Ramos (cell line): ENCODE results near the gene CGA.

ENCODE experiments used
- in situ Hi-C: fragments of 300-500 bp; cut with MboI; formaldehyde crosslinking; loops from one replicate; pipeline ENCODE4 v1.14.3; 2022; ENCODE audit warnings: low sequenced_read_pairs; ENCODE audit not compliant: unreplicated experiment

The CGA gene

GRCh38 chr6:87095087-87095509 is at the start of gene CGA:
Gene CGA, minus strand, starts transcription at chr6:87095106. Its CDS starts 6,906 bp downstream, at chr6:87088200.
- in situ Hi-C loops: no loop called here

DNA sequence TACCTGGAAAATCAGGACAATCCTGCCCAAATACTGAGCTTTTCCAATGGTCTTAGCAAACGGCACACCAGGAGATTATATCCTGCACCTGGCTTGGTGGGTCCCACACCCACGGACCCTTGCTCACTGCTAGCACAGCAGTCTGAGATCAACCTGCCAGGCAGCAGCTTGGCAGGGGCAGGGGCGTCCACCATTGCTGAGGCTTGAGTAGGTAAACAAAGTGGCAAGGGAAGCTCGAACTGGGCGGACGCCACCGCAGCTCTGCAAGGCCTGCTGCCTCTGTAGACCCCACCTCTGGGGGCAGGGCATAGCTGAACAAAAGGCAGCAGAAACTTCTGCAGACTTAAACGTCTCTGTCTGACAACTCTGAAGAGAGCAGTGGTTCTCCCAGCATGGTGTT is 45.0 kb upstream of the CGA start:
- in situ Hi-C loops: loop anchor here (25.0 kb wide), 1 partner anchor 247 kb away; no protein-coding TSS in a partner anchor

DNA sequence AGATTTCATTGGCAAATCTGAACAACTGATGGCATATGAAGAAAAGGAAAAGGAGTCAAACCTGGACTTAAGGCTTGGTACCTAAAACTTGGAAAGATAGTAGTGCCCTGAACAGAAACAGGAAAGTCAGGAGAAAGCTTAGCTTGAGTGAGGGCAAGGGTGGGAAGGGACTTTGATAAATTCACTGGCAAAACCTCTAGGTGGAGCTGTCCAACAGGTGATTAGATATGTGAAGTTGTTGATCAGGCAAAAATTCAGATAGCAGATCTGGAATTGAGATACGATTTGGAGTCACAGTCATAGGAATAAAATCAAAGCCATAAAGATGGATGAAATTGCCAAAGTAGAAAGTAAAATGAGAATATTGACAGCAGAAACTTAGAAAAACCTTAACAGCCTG is 44.3 kb upstream of the CGA start:
- in situ Hi-C loops: loop anchor here (25.0 kb wide), 1 partner anchor 248 kb away; no protein-coding TSS in a partner anchor

DNA sequence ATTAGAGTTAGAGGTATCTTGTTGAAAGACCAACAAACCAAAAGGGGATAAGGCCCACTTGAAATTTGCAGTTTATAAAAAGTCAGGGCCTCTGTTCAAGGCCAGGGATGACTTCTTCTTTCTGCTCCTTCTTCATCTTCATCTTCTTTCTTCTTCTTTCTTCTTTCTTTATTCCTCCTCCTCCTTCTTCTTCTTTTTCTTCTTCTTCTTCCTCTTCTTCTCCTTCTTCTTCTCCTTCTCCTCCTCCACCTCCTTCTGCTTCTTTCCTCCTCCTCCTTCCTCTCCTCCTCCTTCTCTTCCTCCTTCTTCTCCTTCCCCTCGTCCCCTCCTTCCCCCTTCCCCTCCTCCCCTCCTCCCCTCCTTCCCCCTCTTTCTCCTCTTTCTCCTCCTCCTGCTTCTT is 42.1 kb upstream of the CGA start:
- in situ Hi-C loops: loop anchor here (25.0 kb wide), 1 partner anchor 250 kb away; no protein-coding TSS in a partner anchor

DNA sequence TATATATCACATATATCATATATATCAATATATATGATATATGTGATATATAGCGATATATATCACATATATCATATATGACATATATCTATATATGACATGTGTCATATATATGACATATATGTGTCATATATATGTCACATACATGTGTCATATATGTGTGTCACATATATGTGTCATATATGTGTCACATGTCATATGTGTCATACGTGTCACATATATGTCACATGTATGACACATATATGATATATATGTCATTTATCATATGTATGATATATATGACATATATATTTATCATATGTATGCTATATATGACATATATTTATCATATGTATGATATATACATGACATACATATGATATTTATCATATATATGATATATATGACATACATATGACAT is 32.8 kb upstream of the CGA start:
- in situ Hi-C loops: loop anchor here (25.0 kb wide), 1 partner anchor 260 kb away; no protein-coding TSS in a partner anchor

GRCh38 chr6:87126501-87126900 is 31.6 kb upstream of the CGA start:
- in situ Hi-C loops: loop anchor here (25.0 kb wide), 1 partner anchor 261 kb away; no protein-coding TSS in a partner anchor

GRCh38 chr6:87124074-87124473 is 29.2 kb upstream of the CGA start:
- in situ Hi-C loops: no loop called here

DNA sequence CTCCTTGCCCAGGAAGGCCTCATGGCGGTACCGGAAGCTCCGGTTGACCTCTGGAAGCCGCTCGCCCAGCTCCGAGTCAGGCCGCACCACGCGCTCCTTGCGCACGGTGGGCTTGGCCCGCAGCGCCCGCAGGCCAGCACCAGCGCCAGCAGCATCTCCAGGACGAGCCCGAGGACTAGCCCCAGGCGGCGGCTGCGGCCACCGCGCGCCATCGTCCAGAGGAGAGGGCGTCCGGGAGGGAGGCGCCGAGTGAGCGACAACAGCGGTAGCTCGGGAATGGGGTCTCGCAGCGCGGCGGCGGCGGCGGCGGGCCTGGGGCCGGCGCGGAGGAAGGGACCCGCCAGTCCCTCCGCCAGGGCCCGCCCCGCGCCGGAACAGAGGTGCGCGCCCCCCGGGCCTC is 27.6 kb upstream of the CGA start:
- in situ Hi-C loops: no loop called here

GRCh38 chr6:87118054-87118453 is 23.1 kb upstream of the CGA start:
- in situ Hi-C loops: no loop called here

GRCh38 chr6:87116922-87117321 is 22.0 kb upstream of the CGA start:
- in situ Hi-C loops: no loop called here

- in situ Hi-C loops: no loop called here
These were observed 20.7 kb upstream of the CGA start for GRCh38 chr6:87115402-87116135.

- in situ Hi-C loops: no loop called here
These were observed 15.7 kb upstream of the CGA start for GRCh38 chr6:87110636-87111035.

DNA sequence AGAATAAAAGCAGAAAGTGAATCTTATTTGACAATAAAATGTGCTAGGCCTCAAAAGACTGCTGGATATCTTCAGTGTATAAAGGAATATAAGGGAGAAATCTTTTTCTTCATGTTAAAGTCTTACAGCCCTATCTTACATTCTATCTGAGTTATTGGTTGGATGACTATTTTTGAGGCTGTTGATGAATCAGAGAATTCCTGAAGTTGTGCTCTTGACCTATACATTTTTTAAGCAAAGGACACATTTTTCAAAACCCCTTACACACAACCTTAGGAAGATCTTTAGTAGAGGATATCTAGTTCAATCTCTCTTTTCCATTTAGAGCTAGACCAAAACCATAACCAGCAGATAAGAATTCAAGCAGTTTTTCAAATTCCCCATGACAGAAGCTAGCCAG is 10.9 kb upstream of the CGA start:
- in situ Hi-C loops: no loop called here

DNA sequence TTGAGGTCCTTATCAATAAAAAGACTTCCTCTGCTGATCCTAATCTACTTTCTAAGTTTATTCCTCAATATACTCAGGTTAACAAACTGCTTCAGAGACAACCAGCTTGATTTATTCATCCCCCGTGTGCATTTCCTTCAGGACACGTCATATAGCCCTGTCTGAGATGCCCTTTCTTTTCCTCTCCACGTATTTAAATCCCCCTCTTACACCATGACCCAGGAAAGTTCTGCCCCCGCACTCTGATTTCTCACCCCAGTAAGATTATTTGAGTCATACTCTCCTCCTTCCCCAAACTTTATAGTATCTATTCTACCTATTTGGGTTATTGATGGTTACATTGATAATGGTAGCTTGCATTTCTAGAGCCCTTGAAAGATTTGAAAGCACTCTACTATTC is 9.8 kb upstream of the CGA start:
- in situ Hi-C loops: no loop called here

GRCh38 chr6:87103977-87104601 is 9.2 kb upstream of the CGA start:
- in situ Hi-C loops: no loop called here

DNA sequence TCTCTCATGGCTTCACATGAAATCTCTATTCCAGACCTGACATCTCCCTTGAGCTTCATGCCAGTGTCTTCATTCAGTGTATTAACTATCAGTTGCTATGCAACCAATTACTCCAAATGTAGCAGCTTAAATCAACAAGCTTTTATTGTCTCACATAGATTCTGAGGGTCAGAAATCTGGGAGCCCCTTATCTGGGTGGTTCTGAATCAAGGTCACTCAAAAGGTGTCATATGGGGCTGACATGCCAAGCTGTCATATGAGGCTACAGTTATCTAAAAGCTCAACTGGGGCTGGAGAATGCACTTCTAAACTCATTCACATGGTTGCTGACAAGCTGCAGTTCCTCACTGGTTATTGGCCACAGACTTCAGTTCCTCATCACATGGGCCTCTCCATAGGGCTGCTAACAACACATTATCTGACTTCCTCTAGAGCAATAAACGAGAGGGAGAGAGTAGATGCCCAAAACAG is 7.3 kb upstream of the CGA start:
- in situ Hi-C loops: no loop called here

- in situ Hi-C loops: no loop called here
These were observed 6.2 kb upstream of the CGA start for GRCh38 chr6:87101067-87101466.

DNA sequence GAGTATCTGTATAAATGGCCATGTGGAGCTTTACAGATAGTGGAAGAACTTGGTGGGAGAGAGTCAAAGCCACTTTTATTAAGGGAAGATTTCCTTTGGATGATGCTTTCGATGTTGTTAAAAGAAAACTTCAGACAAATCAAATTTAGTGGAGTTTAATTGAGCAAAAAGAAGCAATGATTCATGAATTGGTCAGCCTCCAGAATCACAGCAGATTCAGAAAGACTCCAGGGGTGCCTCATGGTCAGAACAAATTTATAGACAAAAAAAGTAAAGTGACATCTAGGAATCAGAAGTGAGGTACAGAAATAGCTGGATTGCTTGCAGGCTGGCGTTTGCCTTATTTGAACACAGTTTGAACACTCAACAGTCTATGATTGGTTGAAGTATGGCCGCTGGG is 5.3 kb upstream of the CGA start:
- in situ Hi-C loops: no loop called here

- in situ Hi-C loops: no loop called here
These were observed 4.6 kb upstream of the CGA start for GRCh38 chr6:87099472-87099871.

DNA sequence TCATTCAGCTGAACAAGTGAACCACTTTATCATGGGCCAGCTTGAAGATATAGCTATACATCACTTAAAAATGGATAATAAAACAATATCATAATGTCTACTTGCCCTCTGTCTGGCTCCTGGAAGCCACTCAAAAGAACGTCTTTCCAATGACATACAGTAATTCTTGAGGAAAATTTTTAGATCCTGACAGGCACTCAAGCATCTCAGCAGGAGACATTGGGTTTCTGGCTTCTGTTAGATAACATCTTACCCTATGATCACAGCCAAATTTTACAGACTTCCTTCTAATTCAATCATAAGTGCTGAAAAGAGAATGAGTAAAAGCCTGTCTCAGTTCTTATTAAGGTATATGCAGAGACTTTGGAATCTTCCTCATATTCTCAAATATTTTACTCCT is 330 bp downstream of the CGA start:
- in situ Hi-C loops: no loop called here

- in situ Hi-C loops: no loop called here
These were observed 1.3 kb downstream of the CGA start for GRCh38 chr6:87093651-87094050.

DNA sequence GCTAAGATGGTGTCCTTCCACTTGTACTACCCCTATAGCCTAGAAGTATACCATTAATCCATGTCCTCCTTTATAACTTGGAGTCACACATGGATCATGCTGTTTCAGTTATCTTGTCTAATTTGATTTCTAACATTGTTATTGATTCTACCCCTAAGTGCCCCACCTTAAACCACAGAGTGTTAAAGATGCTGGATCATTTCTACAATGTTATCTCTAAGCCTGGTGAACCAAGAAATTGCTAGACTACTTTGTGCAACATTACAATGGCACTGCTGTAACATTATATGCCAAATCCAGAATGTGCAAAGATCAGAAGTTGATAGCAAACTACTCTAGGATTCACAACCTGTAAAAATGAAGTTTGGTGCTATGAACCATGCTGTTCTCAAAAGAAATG is 1.7 kb downstream of the CGA start:
- in situ Hi-C loops: no loop called here
